A204.1 (cell line): Measurements from ENCODE around the gene THOC5.
"Not testable (repeated sequence)": the region's sequence is repeated elsewhere in the genome, so short reads cannot be mapped to it uniquely, and the experiment has no call there.

Experiments used
- FAIRE-seq: peaks from 2 replicates; lab custom pipeline; 2012; peaks lifted over from hg19 to GRCh38; lab: Jason Lieb, UNC

THOC5 gene

DNA sequence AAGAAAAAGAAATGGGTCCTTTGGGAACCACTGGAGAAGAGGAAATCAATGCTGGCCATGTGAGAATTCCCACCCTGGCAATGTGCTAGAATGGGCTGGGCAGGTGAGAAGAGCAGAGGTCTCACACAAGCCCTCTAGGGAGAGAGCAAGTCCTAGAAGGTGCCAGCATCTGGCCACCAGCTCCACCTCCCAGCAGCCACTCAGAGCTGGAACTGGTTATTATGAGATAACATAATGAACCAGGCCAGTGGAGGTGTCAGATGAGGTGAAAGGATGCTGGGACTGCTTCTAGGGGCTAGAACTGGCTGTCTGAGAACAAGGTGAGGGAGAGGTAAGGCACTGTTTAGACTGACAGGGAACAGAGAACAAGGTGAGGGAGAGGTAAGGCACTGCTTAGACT lies 44.3 kb downstream of the THOC5 start:
- no peak for FAIRE-seq

DNA sequence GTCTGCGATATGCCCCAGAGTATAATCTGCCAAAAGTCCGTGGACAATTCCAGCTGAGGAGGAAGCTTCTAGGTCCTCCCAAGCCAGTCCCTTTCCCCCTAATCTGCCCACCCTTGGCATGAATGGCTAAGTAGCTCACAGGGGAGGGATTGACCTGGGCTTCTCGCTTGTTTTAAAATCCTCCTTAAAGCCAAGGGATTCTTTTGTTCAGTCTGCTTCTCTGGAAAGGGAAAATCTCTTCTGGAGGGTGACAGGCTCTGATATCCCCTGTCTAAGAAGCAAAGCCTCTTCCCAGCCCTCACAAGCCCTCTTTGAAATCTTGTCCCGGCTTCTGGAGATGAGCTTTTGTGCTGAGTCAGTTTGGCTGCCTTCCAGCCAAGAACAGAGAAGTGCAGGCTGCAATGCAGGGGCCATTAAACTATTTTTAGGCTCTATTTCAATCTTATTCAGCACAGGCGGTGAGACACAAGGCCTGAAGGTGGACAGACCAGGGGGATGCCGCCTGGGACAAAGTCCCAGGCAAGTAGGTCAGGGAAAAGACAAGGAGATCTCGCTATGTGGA lies 49.7 kb downstream of the THOC5 start:
- no peak for FAIRE-seq

DNA sequence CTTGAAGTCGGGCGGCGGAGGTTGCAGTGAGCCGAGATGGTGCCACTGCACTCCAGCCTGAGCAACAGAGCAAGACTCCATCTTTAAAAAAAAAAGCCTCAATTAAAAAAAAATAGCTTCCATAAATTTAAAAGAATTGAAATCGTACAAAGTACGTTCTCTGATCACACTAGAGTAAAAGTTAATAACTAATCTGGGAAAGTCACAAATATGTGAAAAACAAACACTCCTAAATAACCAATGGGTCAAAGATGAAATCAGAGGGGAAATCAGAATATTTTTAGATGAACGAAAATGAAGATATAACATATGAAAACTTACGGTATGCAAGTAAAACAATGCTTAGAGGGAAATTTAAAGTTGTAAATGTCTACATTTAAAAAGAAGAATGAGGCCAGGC lies 53.7 kb downstream of the THOC5 start:
- no peak for FAIRE-seq

DNA sequence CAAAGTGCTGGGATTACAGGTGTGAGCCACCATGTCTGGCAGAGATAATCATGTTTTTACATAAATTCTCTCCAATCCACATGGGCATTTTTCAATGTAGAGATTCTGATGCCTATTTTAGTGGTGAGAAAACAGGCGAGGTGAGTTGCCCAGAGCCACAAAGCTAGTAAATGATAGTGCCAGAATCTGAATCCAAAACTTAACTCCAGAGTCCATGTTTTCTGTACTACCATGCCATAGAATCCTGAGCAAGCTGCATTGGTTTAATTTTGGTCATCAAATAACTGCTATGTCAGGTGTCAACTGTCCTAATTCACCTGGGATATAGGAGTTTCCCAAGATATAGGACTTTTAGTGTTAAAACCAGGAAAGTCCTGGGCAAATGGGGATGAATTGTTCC lies 59.9 kb downstream of the THOC5 start:
- no peak for FAIRE-seq

DNA sequence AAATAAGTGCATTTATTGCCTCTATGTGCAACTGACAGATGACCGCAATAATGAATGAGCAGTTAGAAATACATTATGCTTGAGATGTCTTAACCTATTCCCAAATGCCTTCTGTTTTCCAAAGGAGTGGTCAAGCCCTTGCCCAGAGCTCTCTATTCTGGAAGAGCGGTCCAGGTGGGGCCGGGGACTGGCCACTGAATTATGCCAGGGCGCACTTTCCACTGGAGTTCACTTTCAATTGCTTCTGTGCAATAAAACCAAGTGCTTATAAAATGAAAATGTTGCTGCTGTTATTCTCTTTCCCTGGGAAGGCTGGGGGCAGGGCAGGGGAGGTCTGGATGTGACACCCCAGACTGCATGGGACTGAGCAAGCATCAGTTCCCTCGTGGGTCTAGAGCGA lies 62.5 kb downstream of the THOC5 start:
- no peak for FAIRE-seq

DNA sequence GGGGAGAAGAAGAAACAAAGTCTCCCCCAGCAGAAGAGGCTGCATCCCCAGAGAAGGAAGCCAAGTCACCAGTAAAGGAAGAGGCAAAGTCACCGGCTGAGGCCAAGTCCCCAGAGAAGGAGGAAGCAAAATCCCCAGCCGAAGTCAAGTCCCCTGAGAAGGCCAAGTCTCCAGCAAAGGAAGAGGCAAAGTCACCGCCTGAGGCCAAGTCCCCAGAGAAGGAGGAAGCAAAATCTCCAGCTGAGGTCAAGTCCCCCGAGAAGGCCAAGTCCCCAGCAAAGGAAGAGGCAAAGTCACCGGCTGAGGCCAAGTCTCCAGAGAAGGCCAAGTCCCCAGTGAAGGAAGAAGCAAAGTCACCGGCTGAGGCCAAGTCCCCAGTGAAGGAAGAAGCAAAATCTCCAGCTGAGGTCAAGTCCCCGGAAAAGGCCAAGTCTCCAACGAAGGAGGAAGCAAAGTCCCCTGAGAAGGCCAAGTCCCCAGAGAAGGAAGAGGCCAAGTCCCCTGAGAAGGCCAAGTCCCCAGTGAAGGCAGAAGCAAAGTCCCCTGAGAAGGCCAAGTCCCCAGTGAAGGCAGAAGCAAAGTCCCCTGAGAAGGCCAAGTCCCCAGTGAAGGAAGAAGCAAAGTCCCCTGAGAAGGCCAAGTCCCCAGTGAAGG lies 64.3 kb downstream of the THOC5 start:
- FAIRE-seq = not testable (repeated sequence)

DNA sequence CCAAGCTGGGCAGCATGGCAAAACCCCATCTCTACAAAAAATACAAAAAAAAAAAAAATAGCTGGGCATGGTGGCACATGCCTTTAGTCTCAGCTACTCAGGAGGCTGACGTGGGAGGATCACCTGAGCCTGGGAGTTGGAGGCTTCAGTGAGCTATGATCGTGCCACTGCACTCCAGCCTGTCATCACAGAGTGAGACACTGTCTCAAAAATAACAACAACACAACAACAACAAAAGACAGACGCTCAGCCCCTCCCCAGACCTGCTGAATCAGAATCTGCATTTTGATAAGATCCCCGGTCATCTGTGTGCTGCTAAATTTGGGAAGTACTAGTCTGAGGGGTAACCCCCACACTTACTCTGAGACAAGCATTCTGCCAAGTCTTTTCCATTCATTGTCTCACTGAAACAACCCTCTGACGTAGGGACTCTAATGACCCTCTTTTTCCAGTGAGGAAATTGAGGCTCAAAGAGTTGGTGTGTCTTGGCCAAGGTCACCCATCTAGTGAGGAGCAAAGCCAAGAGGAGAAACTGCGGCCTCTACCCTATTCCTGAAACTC lies 66.1 kb downstream of the THOC5 start:
- FAIRE-seq = no peak

DNA sequence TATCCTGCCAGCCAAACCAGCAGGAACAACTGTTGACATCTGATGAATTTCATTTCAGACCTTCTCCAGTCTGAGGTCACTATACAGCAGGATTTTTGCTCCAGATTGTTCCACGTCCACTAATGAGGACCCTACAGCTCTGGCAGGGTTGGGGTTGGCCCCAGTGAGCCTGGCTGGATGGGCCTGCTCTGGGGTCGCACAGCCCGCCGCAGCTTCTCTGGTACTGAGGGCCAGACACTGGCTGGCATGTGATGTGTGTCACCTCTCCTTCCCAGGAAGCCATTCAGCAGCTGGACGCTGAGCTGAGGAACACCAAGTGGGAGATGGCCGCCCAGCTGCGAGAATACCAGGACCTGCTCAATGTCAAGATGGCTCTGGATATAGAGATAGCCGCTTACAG lies 68.1 kb downstream of the THOC5 start:
- FAIRE-seq = no peak

DNA sequence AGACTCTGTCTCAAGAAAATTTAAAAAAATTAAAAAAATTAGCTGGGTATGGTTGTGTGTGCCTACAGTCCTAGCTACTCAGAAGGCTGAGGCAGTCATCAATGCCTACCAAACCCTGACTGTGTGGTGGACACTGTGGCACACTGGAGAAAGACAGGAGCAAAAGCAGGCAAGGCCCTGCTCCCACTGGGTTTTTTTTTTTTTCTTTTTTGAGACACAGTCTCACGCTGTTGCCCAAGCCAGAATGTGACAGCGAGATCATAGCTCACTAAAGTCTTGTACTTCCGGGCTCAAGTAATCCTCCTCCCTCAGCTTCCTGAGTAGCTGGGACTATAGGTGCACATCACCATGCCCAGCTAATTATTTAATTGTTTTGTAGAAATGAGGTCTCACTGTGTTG lies 68.9 kb downstream of the THOC5 start:
- no peak for FAIRE-seq

DNA sequence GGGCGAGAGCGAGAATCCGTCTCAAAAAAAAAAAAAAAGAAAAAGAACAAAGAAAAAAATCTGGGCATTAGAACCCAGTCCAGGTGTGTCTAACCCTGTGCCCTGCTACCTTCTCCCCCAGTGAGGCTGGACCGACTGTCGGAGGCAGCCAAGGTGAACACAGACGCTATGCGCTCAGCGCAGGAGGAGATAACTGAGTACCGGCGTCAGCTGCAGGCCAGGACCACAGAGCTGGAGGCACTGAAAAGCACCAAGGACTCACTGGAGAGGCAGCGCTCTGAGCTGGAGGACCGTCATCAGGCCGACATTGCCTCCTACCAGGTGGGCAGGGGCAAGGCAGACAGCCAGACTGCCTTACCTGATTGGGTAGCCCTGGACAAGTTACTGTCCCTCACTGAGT lies 70.3 kb downstream of the THOC5 start:
- FAIRE-seq = no peak

DNA sequence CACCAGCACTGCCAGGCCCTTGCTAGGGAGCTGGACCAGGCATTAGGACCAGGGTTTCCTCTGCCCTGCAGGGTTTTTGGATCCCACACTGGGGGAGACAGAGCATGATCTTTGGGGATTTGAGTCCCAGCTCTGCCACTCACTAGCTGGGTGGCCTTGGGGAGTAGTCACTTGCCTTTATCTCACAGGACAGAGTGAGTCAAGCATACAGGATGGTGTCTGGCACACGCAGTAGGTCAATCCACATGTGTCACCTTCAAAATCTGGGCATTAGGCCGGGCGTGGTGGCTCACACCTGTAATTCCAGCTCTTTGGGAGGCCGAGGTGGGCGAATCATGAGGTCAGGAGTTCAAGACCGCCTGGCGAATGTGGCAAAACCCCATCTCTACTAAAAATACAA lies 70.8 kb downstream of the THOC5 start:
- FAIRE-seq = no peak

DNA sequence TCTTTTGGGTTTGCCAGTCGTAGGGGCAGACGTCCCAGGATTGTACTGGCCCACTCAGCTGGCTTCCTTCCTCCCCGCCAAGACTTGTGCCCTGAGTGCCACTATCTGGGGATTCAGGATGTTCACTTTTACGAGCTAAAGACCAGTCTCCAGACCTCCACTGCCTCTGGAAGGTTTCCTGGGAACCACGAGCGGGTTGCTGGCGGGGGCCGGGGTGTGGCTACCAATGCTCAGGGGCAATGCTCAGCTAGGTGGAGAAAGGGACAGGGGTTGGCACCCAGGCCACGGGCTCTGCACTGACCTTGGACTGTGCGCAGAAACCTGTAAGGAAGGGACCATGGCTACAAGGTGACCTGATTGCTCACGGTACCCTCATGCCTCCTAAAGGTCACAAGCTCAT lies 71.3 kb downstream of the THOC5 start:
- no peak for FAIRE-seq

DNA sequence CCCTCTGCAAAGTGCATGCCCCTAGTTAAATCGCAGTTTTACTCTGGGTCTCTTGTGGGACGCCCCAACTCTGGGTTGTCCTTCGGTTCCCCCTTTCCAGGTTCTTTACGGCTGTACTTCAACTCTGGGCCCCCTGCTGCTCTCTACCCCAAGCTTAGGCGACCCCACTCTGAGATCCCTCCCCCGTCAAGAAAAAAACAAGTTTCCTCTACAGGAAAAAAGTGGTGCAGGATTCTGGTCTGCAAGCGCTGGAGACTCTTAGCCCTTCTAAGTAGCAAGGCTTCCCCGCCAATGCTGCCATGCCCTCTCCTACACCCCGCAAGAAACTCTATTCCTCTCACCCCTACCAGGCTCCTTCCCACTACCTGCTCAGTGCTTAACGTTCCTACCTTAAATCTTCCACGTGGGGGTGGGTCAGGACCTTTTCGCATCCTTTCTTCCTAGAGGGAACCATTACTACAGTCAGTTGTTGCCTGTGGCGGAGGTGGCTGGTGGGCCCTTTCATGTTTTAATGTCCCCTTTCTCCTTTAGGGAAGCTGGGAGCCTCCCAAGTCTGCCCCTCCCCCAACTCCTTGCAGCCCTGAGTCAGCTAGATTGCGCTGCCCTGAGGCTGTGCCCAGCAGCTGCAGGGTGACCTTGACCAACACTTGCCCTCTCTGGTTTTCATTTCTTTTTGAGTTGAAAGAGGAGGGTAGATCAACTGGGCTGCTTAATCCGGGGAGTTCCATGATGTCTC lies 72.1 kb downstream of the THOC5 start:
- FAIRE-seq = no peak

DNA sequence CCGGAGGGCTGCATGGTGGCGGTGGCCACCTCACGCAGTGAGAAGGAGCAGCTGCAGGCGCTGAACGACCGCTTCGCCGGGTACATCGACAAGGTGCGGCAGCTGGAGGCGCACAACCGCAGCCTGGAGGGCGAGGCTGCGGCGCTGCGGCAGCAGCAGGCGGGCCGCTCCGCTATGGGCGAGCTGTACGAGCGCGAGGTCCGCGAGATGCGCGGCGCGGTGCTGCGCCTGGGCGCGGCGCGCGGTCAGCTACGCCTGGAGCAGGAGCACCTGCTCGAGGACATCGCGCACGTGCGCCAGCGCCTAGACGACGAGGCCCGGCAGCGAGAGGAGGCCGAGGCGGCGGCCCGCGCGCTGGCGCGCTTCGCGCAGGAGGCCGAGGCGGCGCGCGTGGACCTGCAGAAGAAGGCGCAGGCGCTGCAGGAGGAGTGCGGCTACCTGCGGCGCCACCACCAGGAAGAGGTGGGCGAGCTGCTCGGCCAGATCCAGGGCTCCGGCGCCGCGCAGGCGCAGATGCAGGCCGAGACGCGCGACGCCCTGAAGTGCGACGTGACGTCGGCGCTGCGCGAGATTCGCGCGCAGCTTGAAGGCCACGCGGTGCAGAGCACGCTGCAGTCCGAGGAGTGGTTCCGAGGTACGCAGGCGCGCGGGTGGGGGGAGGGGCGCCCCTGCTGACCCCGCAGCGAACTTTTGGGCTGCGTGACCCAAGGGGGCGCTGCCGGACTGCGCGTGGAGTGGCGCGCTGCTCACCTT lies 72.9 kb downstream of the THOC5 start:
- FAIRE-seq = no peak

DNA sequence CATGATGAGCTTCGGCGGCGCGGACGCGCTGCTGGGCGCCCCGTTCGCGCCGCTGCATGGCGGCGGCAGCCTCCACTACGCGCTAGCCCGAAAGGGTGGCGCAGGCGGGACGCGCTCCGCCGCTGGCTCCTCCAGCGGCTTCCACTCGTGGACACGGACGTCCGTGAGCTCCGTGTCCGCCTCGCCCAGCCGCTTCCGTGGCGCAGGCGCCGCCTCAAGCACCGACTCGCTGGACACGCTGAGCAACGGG lies 73.4 kb downstream of the THOC5 start:
- FAIRE-seq = no peak

DNA sequence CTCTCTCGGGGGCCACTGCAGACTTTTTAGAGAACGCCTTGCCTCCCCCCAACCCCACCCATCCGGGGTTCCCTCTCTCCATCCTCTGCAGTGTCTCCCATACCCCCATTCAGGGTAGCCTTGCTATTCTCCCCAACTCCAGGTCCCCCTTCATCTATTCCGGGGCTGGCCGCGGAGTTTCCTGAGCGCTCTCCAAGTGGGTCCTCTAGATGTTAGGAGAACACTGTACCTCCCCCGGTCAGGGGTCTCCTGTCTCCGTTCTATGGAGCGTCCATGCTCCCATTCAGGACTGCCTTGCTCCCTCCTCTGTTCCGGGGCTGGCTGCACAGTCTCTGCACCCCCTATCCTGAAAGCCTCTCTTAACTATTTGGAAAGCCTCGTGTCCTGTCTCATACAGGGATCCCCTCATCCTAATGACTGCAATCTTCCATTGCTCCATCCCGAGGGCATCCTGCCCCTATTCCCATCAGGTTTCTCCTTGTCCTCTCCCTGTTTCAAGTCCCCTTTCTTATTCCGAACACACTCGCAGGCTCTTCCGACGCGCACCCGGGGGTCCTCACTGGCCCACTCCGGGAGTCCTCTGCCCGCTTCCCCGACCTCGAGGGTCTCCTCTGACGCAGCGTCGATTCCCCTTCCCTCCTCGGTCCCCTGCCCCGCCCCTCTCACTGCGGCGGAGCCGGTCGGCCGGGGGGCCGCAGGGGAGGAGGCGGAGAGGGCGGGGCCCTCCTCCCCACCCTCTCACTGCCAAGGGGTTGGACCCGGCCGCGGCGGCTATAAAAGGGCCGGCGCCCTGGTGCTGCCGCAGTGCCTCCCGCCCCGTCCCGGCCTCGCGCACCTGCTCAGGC lies 73.9 kb downstream of the THOC5 start, which contains the start of gene NEFH:
TSS of gene NEFH (plus strand) at position 802 of the 845 bp plus-strand sequence. CDS start 45 bp downstream, outside the sequence.
- no peak for FAIRE-seq

DNA sequence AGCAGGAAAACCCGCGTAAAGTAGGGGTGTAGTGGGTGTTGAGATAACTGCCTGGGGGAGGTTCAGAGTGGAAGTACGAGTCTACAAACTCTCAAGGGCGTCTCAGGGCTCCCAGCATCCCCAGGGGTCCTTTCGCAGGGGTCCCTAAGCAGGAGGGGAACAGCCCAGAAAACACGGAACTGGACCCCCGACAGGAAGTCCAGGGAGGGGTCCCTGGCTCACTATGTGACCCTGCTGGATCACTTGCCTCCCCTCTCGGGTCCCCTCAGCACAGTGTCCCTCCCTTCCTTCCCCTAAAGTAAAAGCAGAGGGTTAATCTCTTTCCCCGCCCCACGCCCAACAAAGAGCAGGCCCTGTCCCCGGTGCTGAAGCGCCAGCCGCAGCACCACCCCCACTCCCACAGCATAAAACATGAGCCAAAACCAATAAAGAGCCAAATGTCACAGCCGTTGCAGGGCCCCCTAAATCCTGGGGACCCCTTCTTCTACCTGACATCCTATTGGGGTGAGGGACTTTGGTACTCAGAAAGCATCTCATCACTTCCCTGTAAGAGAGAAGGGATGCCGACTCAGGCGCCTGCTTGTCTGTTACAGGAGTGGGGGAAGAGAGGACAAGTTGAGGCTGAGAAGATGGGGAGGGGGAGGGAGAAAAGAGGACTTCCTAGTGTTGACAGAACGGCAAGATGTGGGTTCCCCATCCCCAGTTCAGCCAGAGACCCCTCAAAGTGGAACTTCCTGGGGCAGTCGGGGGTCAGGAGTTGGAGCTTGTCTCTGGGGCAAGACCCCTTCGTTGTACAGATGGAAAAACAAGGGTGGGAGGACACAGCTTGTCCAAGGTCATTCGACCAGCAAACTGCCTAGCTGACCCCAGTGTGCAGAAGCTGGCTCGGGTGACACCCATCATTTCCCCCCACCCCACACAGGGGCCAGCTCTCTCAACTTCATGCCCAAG lies 75.0 kb downstream of the THOC5 start:
- FAIRE-seq = no peak

DNA sequence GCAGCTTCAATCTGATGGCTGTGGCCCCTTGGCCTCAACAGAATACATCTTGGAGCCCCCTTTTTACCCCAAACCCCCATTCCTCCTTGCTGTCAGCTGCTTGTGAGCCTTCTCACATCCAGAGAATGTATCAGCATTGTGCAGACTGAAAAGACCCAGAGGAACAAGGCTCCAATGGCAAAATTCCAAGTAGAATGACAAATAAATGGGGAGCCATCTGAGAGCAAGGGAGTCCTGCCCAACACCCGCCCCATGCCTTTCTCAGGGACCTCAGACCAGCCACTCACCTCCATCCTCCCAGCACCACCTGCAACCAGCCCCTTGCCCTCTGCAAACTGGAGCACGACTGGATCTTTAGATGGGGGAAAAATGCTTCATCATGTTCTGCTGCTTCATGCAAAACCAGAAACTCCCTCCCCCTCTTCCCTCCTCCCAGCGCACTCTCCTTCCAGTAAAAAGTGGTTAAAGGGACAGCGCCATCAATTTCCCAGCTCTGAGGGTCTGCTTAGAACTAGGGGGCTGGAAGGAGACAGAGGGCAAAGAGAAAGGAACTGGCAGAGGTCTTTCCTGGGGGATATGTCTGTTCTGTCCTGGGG lies 75.7 kb downstream of the THOC5 start:
- FAIRE-seq = no peak

DNA sequence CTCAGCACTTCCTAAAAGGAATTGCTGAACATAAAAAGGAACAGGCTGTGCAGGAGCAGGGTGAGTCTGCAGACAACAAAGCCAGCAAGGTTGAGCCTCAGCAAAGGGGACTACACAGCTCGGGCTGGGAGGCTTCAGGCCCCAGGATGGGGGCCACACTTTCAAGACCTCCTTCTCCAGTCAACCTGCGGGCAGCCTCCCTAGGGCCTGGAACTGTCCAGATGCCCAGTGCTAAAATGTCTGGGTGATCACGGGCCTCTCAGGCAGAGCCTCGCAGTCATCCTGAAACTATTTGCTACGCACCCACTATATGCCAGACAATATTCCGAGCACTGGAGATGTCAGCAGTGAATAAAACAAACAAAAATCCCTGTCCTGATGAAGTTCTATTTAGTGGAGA lies 77.4 kb downstream of the THOC5 start:
- no peak for FAIRE-seq

DNA sequence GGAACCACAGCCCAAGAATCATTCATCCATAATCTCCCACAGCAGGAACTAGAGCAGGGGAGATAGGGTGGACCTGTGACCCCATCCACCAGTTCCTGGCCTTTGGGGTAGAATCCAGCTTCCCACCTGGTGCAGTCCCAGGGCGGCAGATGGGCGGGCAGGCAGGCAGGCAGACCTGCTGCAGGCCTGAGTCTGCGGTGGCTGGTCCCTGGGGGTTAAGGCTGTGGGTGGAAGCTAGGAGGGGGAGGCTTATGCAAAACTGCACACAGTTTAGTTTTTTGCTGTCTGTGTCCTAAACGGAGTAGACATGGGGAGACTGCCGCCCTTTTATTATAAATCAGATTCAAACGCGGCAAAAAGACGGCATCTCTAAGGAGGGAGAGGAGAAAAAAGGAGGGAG lies 78.0 kb downstream of the THOC5 start:
- no peak for FAIRE-seq

DNA sequence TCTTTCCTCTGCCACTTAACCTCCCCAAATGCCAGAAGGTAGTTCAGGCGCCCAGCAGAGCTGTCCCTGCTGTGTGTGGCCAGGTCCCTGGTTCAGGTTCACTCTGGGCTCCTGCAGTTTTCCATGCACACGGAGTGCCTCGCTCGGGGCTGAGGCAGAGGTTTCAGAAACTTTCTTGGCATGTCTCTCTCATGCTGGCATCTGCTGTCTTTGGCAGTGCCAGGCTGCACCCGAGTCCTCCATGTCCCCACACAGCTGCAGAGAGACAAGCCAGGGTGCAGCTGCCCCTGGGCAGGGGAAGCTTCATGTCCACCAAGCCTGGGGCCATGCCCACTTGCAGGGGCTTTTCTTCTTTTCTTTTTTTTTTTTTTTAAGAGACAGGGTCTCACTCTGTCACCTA lies 80.6 kb downstream of the THOC5 start:
- no peak for FAIRE-seq
